H9 (cell line): ENCODE measurements around the gene NOD1. TPM values are rescaled to one million over a fixed set of nuclear protein-coding genes. Genes with fewer than 3 reads are reported as not detected.
"Not testable (repeated sequence)": the region's sequence is repeated elsewhere in the genome, so short reads cannot be mapped to it uniquely, and the experiment has no call there.

Experiments used
- DNase-seq: peaks from one replicate; pipeline ENCODE4 v3.0.0-alpha.2; 2017
- H2AFZ ChIP-seq: one replicate; pipeline ENCODE4 v1.6.1; 2013; ENCODE audit warnings: mild to moderate bottlenecking, low read length, control low read depth, moderate library complexity
- H2AK5ac ChIP-seq: 2 replicates; pipeline ENCODE4 v1.6.1; 2013; ENCODE audit warnings: low read length, control low read depth, mixed read lengths; ENCODE audit not compliant: insufficient read length
- H2BK120ac ChIP-seq: one replicate; pipeline ENCODE4 v1.6.1; 2013; ENCODE audit warnings: low read depth, mild to moderate bottlenecking, low read length, control low read depth, inconsistent platforms; ENCODE audit not compliant: poor library complexity, severe bottlenecking
- H2BK12ac ChIP-seq: 2 replicates; pipeline ENCODE4 v1.6.1; 2013; ENCODE audit warnings: low read length, control low read depth, mixed read lengths, low read depth; ENCODE audit not compliant: insufficient read length
- H2BK15ac ChIP-seq: 2 replicates; pipeline ENCODE4 v1.6.1; 2013; ENCODE audit warnings: low read depth, low read length, control low read depth
- H2BK20ac ChIP-seq: one replicate; pipeline ENCODE4 v1.6.1; 2013; ENCODE audit warnings: low read depth, mild to moderate bottlenecking, low read length, control low read depth, inconsistent platforms; ENCODE audit not compliant: poor library complexity, severe bottlenecking
- H2BK5ac ChIP-seq: 2 replicates; pipeline ENCODE4 v1.6.1; 2013; ENCODE audit warnings: low read length, control low read depth, mixed read lengths; ENCODE audit not compliant: insufficient read length
- H3K14ac ChIP-seq: 2 replicates; pipeline ENCODE4 v1.6.1; 2013; ENCODE audit warnings: low read length, control low read depth; ENCODE audit not compliant: insufficient read depth
- H3K18ac ChIP-seq: 2 replicates; pipeline ENCODE4 v1.6.1; 2013; ENCODE audit warnings: low read depth, mild to moderate bottlenecking, mixed read lengths, low read length, control low read depth; ENCODE audit not compliant: insufficient read length
- H3K23ac ChIP-seq: 2 replicates; pipeline ENCODE4 v1.6.1; 2013; ENCODE audit warnings: low read length, control low read depth, mixed read lengths, low read depth; ENCODE audit not compliant: insufficient read length
- H3K23me2 ChIP-seq: 2 replicates; pipeline ENCODE4 v1.6.1; 2013; ENCODE audit warnings: low read depth, mild to moderate bottlenecking, mixed read lengths, low read length, control low read depth; ENCODE audit not compliant: insufficient read length, poor library complexity, severe bottlenecking
- H3K27ac ChIP-seq: 2 replicates; pipeline ENCODE4 v1.5.1; 2013; ENCODE audit warnings: low read length, control low read depth, mixed read lengths, low read depth; ENCODE audit not compliant: insufficient read length
- H3K27me3 ChIP-seq: 2 replicates; pipeline ENCODE4 v1.6.1; 2013; ENCODE audit warnings: low read length, control low read depth, inconsistent platforms; ENCODE audit not compliant: insufficient read depth
- H3K4ac ChIP-seq: 2 replicates; pipeline ENCODE4 v1.6.1; 2013; ENCODE audit warnings: low read depth, mild to moderate bottlenecking, control low read depth, inconsistent platforms, low read length, moderate library complexity
- H3K4me1 ChIP-seq: 2 replicates; pipeline ENCODE4 v1.6.1; 2013; ENCODE audit warnings: low read length, control low read depth, inconsistent platforms; ENCODE audit not compliant: insufficient read depth
- H3K4me2 ChIP-seq: 2 replicates; pipeline ENCODE4 v1.6.1; 2013; ENCODE audit warnings: low read length, control low read depth, mixed read lengths; ENCODE audit not compliant: insufficient read length, insufficient read depth
- H3K56ac ChIP-seq: 2 replicates; pipeline ENCODE4 v1.6.1; 2013; ENCODE audit warnings: low read depth, mild to moderate bottlenecking, mixed read lengths, low read length, control low read depth; ENCODE audit not compliant: insufficient read length
- H3K79me1 ChIP-seq: 2 replicates; pipeline ENCODE4 v1.6.1; 2013; ENCODE audit warnings: low read depth, mild to moderate bottlenecking, moderate library complexity, low read length, control low read depth, inconsistent platforms; ENCODE audit not compliant: insufficient read depth, poor library complexity, severe bottlenecking
- H3K79me2 ChIP-seq: 2 replicates; pipeline ENCODE4 v1.6.1; 2013; ENCODE audit warnings: low read length, control low read depth, inconsistent platforms; ENCODE audit not compliant: insufficient read depth
- H3K9ac ChIP-seq: 2 replicates; pipeline ENCODE4 v1.6.1; 2013; ENCODE audit warnings: low read length, control low read depth, mixed read lengths; ENCODE audit not compliant: insufficient read length; ENCODE audit errors: extremely low read depth
- H3K9me3 ChIP-seq: one replicate; pipeline ENCODE4 v1.6.1; 2013; ENCODE audit warnings: low read depth, low read length, inconsistent platforms; ENCODE audit not compliant: control insufficient read depth
- H3T11ph ChIP-seq: one replicate; pipeline ENCODE4 v1.6.1; 2013; ENCODE audit warnings: mild to moderate bottlenecking, low read length, control low read depth, inconsistent platforms
- H4K20me1 ChIP-seq: one replicate; pipeline ENCODE4 v1.6.1; 2013; ENCODE audit not compliant: control insufficient read depth, insufficient read length, insufficient read depth
- H4K5ac ChIP-seq: 2 replicates; pipeline ENCODE4 v1.6.1; 2013; ENCODE audit warnings: low read depth, mild to moderate bottlenecking, mixed read lengths, low read length, control low read depth; ENCODE audit not compliant: insufficient read length
- H4K8ac ChIP-seq: replicated peaks from 2 replicates; pipeline ENCODE4 v1.6.1; 2013; ENCODE audit warnings: low read length, control low read depth, mixed read lengths, low read depth; ENCODE audit not compliant: insufficient read length
- H4K91ac ChIP-seq: 2 replicates; pipeline ENCODE4 v1.6.1; 2013; ENCODE audit warnings: low read depth, mild to moderate bottlenecking, moderate library complexity, mixed read lengths, low read length, control low read depth; ENCODE audit not compliant: insufficient read length
- H3K27ac Mint-ChIP-seq, 3 experiments: 2 replicates in 2 of 3; 3 replicates in 1 of 3; pipeline ENCODE4 v1.8.0; 2020 to 2021; ENCODE audit warnings: mixed read lengths in 3 of 3, mild to moderate bottlenecking in 1 of 3, moderate library complexity in 1 of 3
- H3K27me3 Mint-ChIP-seq: 2 replicates; pipeline ENCODE4 v1.8.0; 2021; ENCODE audit warnings: low read depth, mild to moderate bottlenecking, moderate library complexity, mixed read lengths
- H3K36me3 Mint-ChIP-seq, 3 experiments: 2 replicates in 2 of 3; 3 replicates in 1 of 3; pipeline ENCODE4 v1.8.0; 2020 to 2021; ENCODE audit warnings: low read depth in 3 of 3, mixed read lengths in 3 of 3; ENCODE audit not compliant: insufficient read depth in 1 of 3
- H3K4me1 Mint-ChIP-seq, 2 experiments: 2 replicates each; pipeline ENCODE4 v1.8.0; 2020; ENCODE audit warnings: mixed read lengths in 2 of 2
- H3K4me3 Mint-ChIP-seq, 2 experiments: 2 replicates in 1 of 2; 3 replicates in 1 of 2; pipeline ENCODE4 v1.8.0; 2020 to 2021; ENCODE audit warnings: mild to moderate bottlenecking in 2 of 2, mixed read lengths in 2 of 2, moderate library complexity in 1 of 2
- H3K9me3 Mint-ChIP-seq, 2 experiments: 2 replicates in 1 of 2; 3 replicates in 1 of 2; pipeline ENCODE4 v1.8.0; 2020; ENCODE audit warnings: mild to moderate bottlenecking in 2 of 2, mixed read lengths in 2 of 2, moderate library complexity in 1 of 2
- CTCF ChIP-seq: fragments of 200-600 bp; sonication (generic); conservative IDR thresholded peaks from 3 replicates; pipeline ENCODE4 v1.8.0; 2021; ENCODE audit warnings: antibody characterized with exemption, mild to moderate bottlenecking
- WGBS: extraction: QIAGEN DNeasy Blood & Tissue Kit; methylation state at CpG from one replicate; pipeline ENCODE4 v1.1.7; 2013; ENCODE audit warnings: missing lambda C conversion rate, low lambda C conversion rate, mixed read lengths; ENCODE audit not compliant: insufficient read length; ENCODE audit errors: extremely low coverage; 5-methylcytosine and 5-hydroxymethylcytosine counted together
- total RNA-seq: library from RNA; stranded (reverse); gene quantifications from 2 replicates; pipeline ENCODE4 v1.2.1, GENCODE V29; 2021

The NOD1 gene
- total RNA-seq, 1 experiment from 2014 or later, result 5.3 TPM

GRCh38 chr7:30510124-30511075, 31.8 kb upstream of the NOD1 start:
- peak; percentile 86 for TF ChIP-seq CTCF
- H3K27me3 Mint-ChIP-seq, result peaks cover 17% of the 10 kb centered on the region
- Histone ChIP-seq H3K27me3 (no peaks in the 10 kb centered on the region), H3K4ac (no peak overlapping the region), H2BK15ac (no peak overlapping the region), H3K4me2 (no peak overlapping the region), H3K9me3 (no peaks in the 10 kb centered on the region), H3K18ac (no peak overlapping the region), H3K79me2 (no peaks in the 10 kb centered on the region), H4K8ac (no peak overlapping the region), H3K9ac (no peak overlapping the region), H2AFZ (no peak overlapping the region), H3K27ac (no peak overlapping the region), H3T11ph (no peak overlapping the region), H3K56ac (no peak overlapping the region), H4K5ac (no peak overlapping the region), H3K4me1 (no peaks in the 10 kb centered on the region), H3K23me2 (no peaks in the 10 kb centered on the region), H2AK5ac (no peak overlapping the region), H4K91ac (no peak overlapping the region), H3K14ac (no peak overlapping the region), H3K79me1 (no peaks in the 10 kb centered on the region), H4K20me1 (no peaks in the 10 kb centered on the region), H2BK20ac (no peak overlapping the region), H3K23ac (no peak overlapping the region), H2BK120ac (no peak overlapping the region), H2BK12ac (no peak overlapping the region), H2BK5ac (no peak overlapping the region)
- no CpG with 5 or more reads among the region's 4 CpGs for WGBS
- H3K4me1 Mint-ChIP-seq, result peaks cover 6 to 7% of the 10 kb centered on the region in 2 experiments; a peak in 3 of 4 replicates
- no peak overlapping the region for H3K27ac Mint-ChIP-seq
- H3K9me3 Mint-ChIP-seq, result peaks cover 21 to 29% of the 10 kb centered on the region in 2 experiments
- DNase-seq, result no peak
- peaks cover 0 to 17% (median 14%) of the 10 kb centered on the region in 3 experiments; a peak in 6 of 7 replicates for H3K36me3 Mint-ChIP-seq
- no peak overlapping the region for H3K4me3 Mint-ChIP-seq

GRCh38 chr7:30509171-30509857, 30.7 kb upstream of the NOD1 start:
- not testable (repeated sequence) for H3K4me2 ChIP-seq, H2BK12ac ChIP-seq, H2BK5ac ChIP-seq, H3K23me2 ChIP-seq, H3K9me3 ChIP-seq, H3K4me1 Mint-ChIP-seq, H3K56ac ChIP-seq, H4K20me1 ChIP-seq, H3K27me3 ChIP-seq, H4K91ac ChIP-seq, H2BK20ac ChIP-seq, H3K27ac ChIP-seq, H3K14ac ChIP-seq, DNase-seq, H3K79me1 ChIP-seq, H3K9ac ChIP-seq, H2AK5ac ChIP-seq, H3K4me1 ChIP-seq, H3K18ac ChIP-seq, H2AFZ ChIP-seq, H4K8ac ChIP-seq, H3K4ac ChIP-seq, H2BK15ac ChIP-seq, H3T11ph ChIP-seq, H3K4me3 Mint-ChIP-seq, H3K79me2 ChIP-seq, H3K27ac Mint-ChIP-seq, H3K23ac ChIP-seq, H2BK120ac ChIP-seq, H4K5ac ChIP-seq
- Mint-ChIP-seq H3K9me3 (peaks cover 24 to 29% of the 10 kb centered on the region in 2 experiments), H3K27me3 (peaks cover 19% of the 10 kb centered on the region), H3K36me3 (peaks cover 0 to 18% (median 14%) of the 10 kb centered on the region in 3 experiments; a peak in 6 of 7 replicates)
- WGBS, result no CpG with 5 or more reads among the region's 9 CpGs
